ENCODE measurements around the gene UQCR10.

DNA sequence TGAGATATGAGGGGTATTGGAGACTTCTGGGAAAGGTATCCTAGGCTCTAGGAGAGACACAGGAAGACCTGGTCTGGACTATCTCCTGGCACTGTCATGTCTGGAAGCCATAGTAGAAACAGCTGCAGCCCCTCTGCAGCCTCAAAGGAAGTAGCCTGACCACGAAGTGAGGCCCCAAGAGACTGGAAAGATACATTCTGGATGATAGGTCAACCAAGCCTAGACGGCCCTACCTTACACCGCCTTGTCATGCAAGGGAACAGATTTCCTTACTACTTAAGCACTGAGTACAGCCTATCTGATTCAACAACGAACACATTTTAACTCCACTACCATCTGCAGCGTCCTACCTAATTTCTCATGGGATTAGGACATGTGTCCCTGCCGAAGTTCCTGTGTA, 31.1 kb downstream of the UQCR10 start:
- TF ChIP-seq, protein P1, sequence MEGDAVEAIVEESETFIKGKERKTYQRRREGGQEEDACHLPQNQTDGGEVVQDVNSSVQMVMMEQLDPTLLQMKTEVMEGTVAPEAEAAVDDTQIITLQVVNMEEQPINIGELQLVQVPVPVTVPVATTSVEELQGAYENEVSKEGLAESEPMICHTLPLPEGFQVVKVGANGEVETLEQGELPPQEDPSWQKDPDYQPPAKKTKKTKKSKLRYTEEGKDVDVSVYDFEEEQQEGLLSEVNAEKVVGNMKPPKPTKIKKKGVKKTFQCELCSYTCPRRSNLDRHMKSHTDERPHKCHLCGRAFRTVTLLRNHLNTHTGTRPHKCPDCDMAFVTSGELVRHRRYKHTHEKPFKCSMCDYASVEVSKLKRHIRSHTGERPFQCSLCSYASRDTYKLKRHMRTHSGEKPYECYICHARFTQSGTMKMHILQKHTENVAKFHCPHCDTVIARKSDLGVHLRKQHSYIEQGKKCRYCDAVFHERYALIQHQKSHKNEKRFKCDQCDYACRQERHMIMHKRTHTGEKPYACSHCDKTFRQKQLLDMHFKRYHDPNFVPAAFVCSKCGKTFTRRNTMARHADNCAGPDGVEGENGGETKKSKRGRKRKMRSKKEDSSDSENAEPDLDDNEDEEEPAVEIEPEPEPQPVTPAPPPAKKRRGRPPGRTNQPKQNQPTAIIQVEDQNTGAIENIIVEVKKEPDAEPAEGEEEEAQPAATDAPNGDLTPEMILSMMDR (IDR thresholded peaks at IDR 0.05; ENCODE audit: borderline replicate concordance, extremely low read depth, low read length, poor library complexity, severe bottlenecking): no peak
- no peak for TF ChIP-seq EZH2 (IDR thresholded peaks at IDR 0.05; ENCODE audit: borderline replicate concordance, low read depth, low read length, severe bottlenecking)

Measured in DND-41 (cell line).